GM23248 (cell line): Measurements from ENCODE around the gene FAM25A.

ENCODE experiments used
- EZH2 ChIP-seq: fragments of 200-600 bp; sonication (generic); IDR thresholded peaks from 2 replicates; pipeline ENCODE4 v1.6.1; 2018; ENCODE audit warnings: antibody characterized with exemption, mild to moderate bottlenecking; ENCODE audit not compliant: insufficient read depth, poor library complexity, severe bottlenecking
- EZH2phosphoT487 ChIP-seq: fragments of 200-600 bp; sonication (generic); IDR thresholded peaks from 2 replicates; pipeline ENCODE4 v1.6.1; 2018; ENCODE audit warnings: antibody characterized with exemption, moderate library complexity, mild to moderate bottlenecking, low read depth; ENCODE audit not compliant: insufficient read depth

GRCh38 chr10:86974484-86974883 is 45.6 kb upstream of the FAM25A start:
- TF ChIP-seq EZH2 (no peak), EZH2phosphoT487 (no peak)
